ENCODE data around the gene NEURL1.

NEURL1 gene

GRCh38 chr10:103454026-103454425, 39.5 kb upstream of the NEURL1 start:
- H4K20me1 ChIP-seq (ENCODE audit: insufficient read depth, low read length, poor library complexity, severe bottlenecking) = peaks cover 12% of the 10 kb centered on the region
- no peaks in the 10 kb centered on the region for H3F3A ChIP-seq (ENCODE audit: low read depth)
- peak overlapping the region; percentile 10 for H3K9ac ChIP-seq (ENCODE audit: low read depth, low read length, poor library complexity, severe bottlenecking)
- no peak overlapping the region for H2AFZ ChIP-seq (ENCODE audit: low read length)
- no peaks in the 10 kb centered on the region for H3K9me2 ChIP-seq (replicated peaks; ENCODE audit: low read depth, low read length)
- peak overlapping the region; percentile 28 for H3K4me3 ChIP-seq (ENCODE audit: low read length, poor library complexity, severe bottlenecking)
- H3K4me2 ChIP-seq (ENCODE audit: low read depth, low read length, poor library complexity, severe bottlenecking) = peak overlapping the region; percentile 11
- H3K36me3 ChIP-seq (ENCODE audit: insufficient read depth, low read length) = 0 out of 2 replicates have a peak, but pooled peaks cover 5% of the 10 kb centered on the region
- no peaks in the 10 kb centered on the region for H3K9me3 ChIP-seq (ENCODE audit: insufficient read depth, low read depth, low read length)
- peaks cover 40% of the 10 kb centered on the region for H3K79me2 ChIP-seq (ENCODE audit: insufficient read depth, low read length)
- TF ChIP-seq EZH2phosphoT487 (IDR thresholded peaks at IDR 0.05; ENCODE audit: borderline replicate concordance) = no peak
- peaks cover 42% of the 10 kb centered on the region for H3K4me1 ChIP-seq (ENCODE audit: insufficient read depth, low read length, poor library complexity, severe bottlenecking)
- no peaks in the 10 kb centered on the region for H3K27me3 ChIP-seq (ENCODE audit: insufficient read depth, low read length, poor library complexity, severe bottlenecking)

- Histone ChIP-seq H3K4me3 (ENCODE audit: low read length, poor library complexity, severe bottlenecking) (no peak overlapping the region), H3K79me2 (ENCODE audit: insufficient read depth, low read length) (peaks cover 28% of the 10 kb centered on the region), H3F3A (ENCODE audit: low read depth) (no peaks in the 10 kb centered on the region), H2AFZ (ENCODE audit: low read length) (no peak overlapping the region), H4K20me1 (ENCODE audit: insufficient read depth, low read length, poor library complexity, severe bottlenecking) (peaks cover 5% of the 10 kb centered on the region), H3K27me3 (ENCODE audit: insufficient read depth, low read length, poor library complexity, severe bottlenecking) (no peaks in the 10 kb centered on the region), H3K9me2 (replicated peaks; ENCODE audit: low read depth, low read length) (no peaks in the 10 kb centered on the region), H3K9me3 (ENCODE audit: insufficient read depth, low read depth, low read length) (no peaks in the 10 kb centered on the region), H3K4me2 (ENCODE audit: low read depth, low read length, poor library complexity, severe bottlenecking) (no peak overlapping the region), H3K36me3 (ENCODE audit: insufficient read depth, low read length) (no peaks in the 10 kb centered on the region), H3K9ac (ENCODE audit: low read depth, low read length, poor library complexity, severe bottlenecking) (no peak overlapping the region), H3K4me1 (ENCODE audit: insufficient read depth, low read length, poor library complexity, severe bottlenecking) (peaks cover 38% of the 10 kb centered on the region)
- TF ChIP-seq EZH2phosphoT487 (IDR thresholded peaks at IDR 0.05; ENCODE audit: borderline replicate concordance) (no peak), CTCF (conservative IDR thresholded peaks at IDR 0.05; ENCODE audit: low read length) (no peak)
Observed at GRCh38 chr10:103455235-103455634, 38.3 kb upstream of the NEURL1 start.

- Histone ChIP-seq H3K9me3 (ENCODE audit: insufficient read depth, low read depth, low read length) (no peaks in the 10 kb centered on the region), H4K20me1 (ENCODE audit: insufficient read depth, low read length, poor library complexity, severe bottlenecking) (no peaks in the 10 kb centered on the region), H3K27me3 (ENCODE audit: insufficient read depth, low read length, poor library complexity, severe bottlenecking) (no peaks in the 10 kb centered on the region), H3F3A (ENCODE audit: low read depth) (no peaks in the 10 kb centered on the region), H3K4me2 (ENCODE audit: low read depth, low read length, poor library complexity, severe bottlenecking) (no peak overlapping the region), H3K9me2 (replicated peaks; ENCODE audit: low read depth, low read length) (no peaks in the 10 kb centered on the region), H2AFZ (ENCODE audit: low read length) (no peak overlapping the region), H3K4me1 (ENCODE audit: insufficient read depth, low read length, poor library complexity, severe bottlenecking) (peaks cover 31% of the 10 kb centered on the region), H3K4me3 (ENCODE audit: low read length, poor library complexity, severe bottlenecking) (no peak overlapping the region), H3K79me2 (ENCODE audit: insufficient read depth, low read length) (peaks cover 19% of the 10 kb centered on the region), H3K36me3 (ENCODE audit: insufficient read depth, low read length) (no peaks in the 10 kb centered on the region), H3K9ac (ENCODE audit: low read depth, low read length, poor library complexity, severe bottlenecking) (no peak overlapping the region)
- TF ChIP-seq EZH2phosphoT487 (IDR thresholded peaks at IDR 0.05; ENCODE audit: borderline replicate concordance) = no peak
- TF ChIP-seq CTCF (conservative IDR thresholded peaks at IDR 0.05; ENCODE audit: low read length) = no peak
Observed at GRCh38 chr10:103456074-103456660, 37.3 kb upstream of the NEURL1 start.

- peaks cover 31% of the 10 kb centered on the region for H3K4me1 ChIP-seq (ENCODE audit: insufficient read depth, low read length, poor library complexity, severe bottlenecking)
- TF ChIP-seq EZH2phosphoT487 (IDR thresholded peaks at IDR 0.05; ENCODE audit: borderline replicate concordance) (no peak), CTCF (conservative IDR thresholded peaks at IDR 0.05; ENCODE audit: low read length) (no peak)
- H3K4me2 ChIP-seq (ENCODE audit: low read depth, low read length, poor library complexity, severe bottlenecking) = no peak overlapping the region
- H3K9me3 ChIP-seq (ENCODE audit: insufficient read depth, low read depth, low read length) = no peaks in the 10 kb centered on the region
- H3K4me3 ChIP-seq (ENCODE audit: low read length, poor library complexity, severe bottlenecking) = no peak overlapping the region
- H2AFZ ChIP-seq (ENCODE audit: low read length) = no peak overlapping the region
- peak overlapping the region; percentile 3 for H3K9ac ChIP-seq (ENCODE audit: low read depth, low read length, poor library complexity, severe bottlenecking)
- peaks cover 8% of the 10 kb centered on the region; the same call in 1 of the 2 replicates for H3K79me2 ChIP-seq (ENCODE audit: insufficient read depth, low read length)
- no peaks in the 10 kb centered on the region for H3K36me3 ChIP-seq (ENCODE audit: insufficient read depth, low read length)
- no peaks in the 10 kb centered on the region for H3K9me2 ChIP-seq (replicated peaks; ENCODE audit: low read depth, low read length)
- no peaks in the 10 kb centered on the region for H3F3A ChIP-seq (ENCODE audit: low read depth)
- no peaks in the 10 kb centered on the region for H3K27me3 ChIP-seq (ENCODE audit: insufficient read depth, low read length, poor library complexity, severe bottlenecking)
- no peaks in the 10 kb centered on the region for H4K20me1 ChIP-seq (ENCODE audit: insufficient read depth, low read length, poor library complexity, severe bottlenecking)
Observed at GRCh38 chr10:103457176-103457712, 36.3 kb upstream of the NEURL1 start.
